NCI-H2107 treated with DMSO at 0.1 percent for 48 hours (cell line): ENCODE data around the gene TNS3.
"Not testable (repeated sequence)": the region's sequence is repeated elsewhere in the genome, so short reads cannot be mapped to it uniquely, and the experiment has no call there.

Experiments used
- DNase-seq: peaks from one replicate; lab custom pipeline; 2025; ENCODE audit not compliant: unreplicated experiment; lab: John Stamatoyannopoulos, UW

TNS3 gene

DNA sequence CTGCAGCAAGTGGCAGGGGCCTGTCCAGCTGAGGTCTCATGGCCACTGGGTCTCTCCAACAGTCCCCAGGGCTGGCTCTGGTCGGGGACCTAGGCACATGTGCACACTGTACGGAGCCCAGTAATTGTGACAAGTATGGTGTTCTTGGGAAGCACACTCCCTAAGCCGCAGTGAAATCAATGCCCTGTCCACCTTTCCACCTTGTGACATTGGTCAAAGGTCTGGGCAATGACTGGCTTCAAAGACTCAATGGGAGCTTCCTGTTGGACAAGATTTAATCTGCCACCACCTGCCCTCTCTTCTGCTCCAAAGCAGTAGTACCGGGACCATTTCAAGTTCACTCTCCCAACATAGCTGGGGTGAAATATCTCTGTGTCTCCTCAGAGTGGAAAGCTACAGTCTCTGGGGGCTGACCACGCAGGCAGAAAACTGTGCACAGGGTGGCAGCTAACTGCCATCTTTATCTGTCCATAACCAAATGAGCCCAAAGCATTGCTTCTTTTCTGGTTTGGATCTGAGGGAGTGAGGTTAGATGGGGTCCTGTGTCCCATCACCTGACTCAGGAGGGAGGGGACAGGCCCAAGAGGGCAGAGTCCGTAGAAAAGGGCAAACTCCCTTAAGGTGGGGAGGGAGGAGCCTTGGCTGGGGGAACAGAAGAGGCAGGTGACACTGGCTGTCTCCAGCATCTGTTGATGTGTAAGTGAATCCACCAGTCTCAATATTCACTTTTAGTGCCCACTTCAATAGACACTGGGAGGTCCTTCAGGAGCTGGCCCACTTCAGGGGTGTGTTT is 307.7 kb downstream of the TNS3 start:
- no peak for DNase-seq

GRCh38 chr7:47273088-47273487 is 308.8 kb downstream of the TNS3 start:
- no peak for DNase-seq

DNA sequence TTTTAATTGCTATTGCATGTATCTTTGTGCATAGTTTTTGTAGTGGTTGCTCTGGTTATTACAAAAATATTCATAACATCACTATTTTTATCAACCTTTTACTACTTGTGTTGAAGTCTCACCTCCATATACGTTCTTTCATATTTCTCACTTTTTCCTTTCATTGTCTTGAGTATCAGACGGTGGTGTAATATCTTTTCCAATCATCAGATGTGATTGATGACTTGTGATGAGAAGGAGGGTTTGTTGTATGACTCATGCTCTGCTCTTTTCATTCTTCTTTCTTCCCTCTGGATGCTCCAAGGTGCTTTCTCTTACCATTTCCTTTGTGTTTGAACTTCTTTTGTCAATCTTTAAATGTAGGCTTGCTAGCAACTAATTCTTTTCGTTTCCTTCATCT is 310.2 kb downstream of the TNS3 start:
- no peak for DNase-seq

DNA sequence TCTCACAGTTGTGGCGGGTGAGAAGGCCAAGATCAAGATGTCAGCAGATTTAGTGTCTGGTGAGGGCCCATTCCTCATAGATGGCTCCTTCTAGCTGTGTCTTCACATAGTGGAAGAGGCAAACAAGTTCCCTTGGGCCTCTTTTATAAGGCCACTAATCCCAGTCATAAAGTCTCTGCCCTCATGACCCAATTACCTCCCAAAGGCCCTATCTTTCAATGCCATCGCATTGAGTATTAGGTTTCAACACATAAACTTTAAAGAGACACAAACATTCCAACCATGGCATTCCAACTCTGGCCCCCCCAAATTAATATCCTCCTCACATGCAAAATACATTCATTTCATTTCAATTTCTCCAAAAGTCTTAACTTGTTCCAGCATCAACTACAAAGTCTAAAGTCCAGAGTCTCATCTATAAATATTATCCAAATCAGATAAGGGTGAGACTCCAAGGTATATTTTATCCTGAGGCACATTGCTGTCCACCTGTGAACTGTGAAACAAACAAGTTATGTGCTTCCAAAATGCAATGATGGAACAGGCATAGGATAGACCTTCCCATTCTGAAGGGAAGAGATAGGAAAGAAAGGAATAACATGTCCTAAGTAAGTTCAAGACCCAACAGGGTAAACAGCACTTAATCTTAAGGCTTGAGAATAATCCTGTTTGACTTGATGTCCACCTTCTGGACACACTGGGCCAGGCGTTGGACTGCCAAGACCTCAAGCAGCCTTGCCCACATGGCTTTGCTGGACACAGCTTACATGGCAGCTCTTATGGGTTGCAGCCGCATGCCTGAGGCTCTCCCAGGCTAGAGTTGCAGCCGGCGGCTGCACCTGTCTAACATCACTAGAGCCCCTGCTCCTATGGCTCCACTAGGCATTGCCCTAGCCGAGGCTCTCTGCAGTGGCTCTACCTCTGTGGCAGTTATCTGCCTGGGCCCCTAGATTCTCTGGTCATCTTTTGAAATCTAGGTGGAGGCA is 312.8 kb downstream of the TNS3 start:
- DNase-seq, result no peak

DNA sequence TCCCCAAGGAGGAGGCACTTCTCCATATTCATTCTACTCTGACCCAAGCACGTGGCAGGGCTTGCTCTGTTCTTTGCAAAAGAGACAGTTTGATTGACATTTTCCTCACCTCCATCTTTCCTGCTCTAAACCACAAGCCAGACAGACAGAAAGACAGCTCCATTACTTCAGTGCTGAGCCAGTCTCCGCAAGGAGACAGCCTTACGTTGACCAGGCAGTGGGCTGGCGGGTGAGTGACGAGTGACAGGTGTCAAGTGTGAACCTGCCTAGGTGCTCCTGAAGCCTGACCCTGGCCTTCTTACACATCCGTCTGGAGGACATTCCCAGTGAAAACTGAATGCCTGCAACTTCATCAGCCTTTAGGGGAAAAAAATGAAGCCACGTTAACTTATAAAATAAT is 314.6 kb downstream of the TNS3 start:
- DNase-seq, result no peak

- DNase-seq, result no peak
These were observed 315.1 kb downstream of the TNS3 start for GRCh38 chr7:47266799-47267198.

DNA sequence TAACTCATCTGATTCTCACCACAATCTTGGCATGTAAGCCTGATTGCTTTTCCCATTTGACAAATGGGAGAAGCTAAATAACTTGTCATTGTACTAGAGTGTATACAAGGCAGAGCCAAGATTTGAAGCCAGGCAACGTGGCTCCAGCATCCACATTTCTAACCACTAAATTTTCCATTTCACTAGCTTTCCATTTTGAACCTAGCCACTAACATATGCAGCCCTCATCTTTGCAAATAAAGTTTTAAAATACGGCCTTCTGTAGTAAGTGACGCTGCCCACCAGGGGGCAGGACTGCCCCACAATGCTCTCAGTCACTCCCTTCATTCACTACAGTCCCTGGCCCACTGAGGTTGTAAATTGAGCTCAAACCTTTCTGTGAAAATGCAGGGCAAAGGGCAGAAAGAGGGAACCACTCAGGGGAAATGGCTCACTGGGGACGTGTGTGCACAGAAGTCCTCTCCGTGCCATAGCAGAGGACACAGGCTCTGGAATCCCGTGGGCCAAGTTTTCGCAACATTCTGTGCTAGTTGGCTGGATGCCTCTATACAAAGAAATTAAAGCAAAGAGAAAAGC is 315.7 kb downstream of the TNS3 start:
- DNase-seq, result peak; percentile 80

DNA sequence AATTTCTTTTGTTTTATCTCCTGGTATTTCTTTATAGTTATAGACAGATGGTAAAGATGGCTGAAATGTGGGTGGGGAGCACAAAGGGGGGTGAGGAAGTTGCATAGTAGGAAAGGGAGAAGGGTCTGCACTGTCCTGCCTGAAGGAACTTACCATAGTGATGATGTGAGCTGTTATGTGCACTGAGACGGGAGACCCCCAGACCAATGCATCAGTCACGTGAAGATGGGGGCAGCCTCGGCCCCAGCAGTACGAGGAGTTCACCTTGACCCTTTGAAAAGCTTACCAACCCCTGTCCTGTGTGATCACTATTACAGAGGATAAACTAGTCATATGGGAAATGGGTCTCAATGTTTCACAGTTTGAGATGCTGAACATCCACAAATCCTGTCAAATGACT is 316.3 kb downstream of the TNS3 start:
- DNase-seq, result no peak

DNA sequence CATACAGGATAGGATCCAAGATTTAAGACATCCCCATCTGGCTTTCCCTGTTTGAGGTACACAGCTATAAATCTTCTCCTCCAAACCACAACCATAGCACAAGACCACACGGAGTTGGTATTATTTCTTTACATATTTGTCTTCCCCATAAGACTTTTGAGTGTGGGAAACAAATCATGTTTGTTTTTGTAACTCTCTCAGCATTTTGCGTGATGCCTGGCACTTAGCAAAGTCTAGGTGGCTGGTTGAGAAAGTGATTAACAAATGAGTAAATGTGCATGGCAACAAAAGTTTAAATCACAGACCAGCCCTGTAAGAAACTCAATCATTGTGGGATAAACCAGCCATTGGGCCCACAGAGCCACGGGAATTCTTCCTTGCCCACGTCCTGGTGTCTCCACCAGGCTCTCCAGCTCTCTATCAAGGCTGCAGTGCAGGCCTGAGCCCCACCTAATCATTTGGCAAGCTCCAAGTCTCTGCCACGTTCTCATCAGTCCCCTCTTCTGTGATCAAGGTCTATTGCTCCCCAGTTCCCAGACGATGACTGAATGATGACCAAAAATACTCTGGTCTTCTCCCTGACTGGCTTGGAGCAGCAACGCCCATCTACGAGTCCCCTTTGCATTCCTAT is 317.8 kb downstream of the TNS3 start:
- no peak for DNase-seq

DNA sequence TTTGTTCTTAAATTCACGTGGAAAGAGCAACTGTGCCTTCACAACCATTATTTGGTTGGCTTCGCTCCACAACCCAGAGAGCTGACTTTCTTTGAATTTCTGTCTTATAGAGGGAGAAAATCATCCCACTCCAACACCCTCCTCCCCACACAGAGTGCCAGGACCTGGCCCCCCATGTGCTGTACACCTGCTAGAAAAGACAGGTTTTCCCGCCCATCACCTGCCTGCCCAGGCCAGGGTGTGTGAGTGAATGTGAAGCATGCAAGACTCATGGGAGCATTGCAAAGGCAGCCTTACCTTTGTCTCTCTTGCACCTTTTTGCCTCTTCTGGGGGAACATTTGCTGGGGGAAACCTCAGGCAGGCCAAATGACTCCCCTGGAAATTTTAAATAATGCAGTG is 319.0 kb downstream of the TNS3 start:
- DNase-seq, result no peak

GRCh38 chr7:47262160-47262559 is 319.8 kb downstream of the TNS3 start:
- DNase-seq, result not testable (repeated sequence)

- DNase-seq, result no peak
These were observed 321.6 kb downstream of the TNS3 start for GRCh38 chr7:47260270-47260669.

GRCh38 chr7:47259682-47260081 is 322.2 kb downstream of the TNS3 start:
- no peak for DNase-seq

DNA sequence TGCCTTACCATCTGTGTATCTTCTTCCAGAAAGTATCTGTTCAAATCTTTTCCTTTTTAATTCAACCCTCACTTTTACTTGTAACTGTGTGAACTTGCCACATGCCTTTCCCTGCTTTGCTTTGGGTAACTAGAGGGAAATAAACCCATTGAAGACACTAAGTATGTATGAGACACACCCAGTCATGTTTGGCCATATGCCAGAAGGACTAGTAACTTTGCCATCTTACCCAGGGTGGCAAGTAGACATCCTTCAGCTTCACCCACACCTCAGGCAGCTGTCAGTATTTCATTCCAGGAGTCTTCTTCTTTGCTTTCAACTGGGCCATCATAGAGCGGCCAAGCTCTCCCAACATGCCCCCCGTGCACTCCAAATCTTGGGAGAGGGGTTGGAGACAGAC is 323.1 kb downstream of the TNS3 start:
- no peak for DNase-seq

DNA sequence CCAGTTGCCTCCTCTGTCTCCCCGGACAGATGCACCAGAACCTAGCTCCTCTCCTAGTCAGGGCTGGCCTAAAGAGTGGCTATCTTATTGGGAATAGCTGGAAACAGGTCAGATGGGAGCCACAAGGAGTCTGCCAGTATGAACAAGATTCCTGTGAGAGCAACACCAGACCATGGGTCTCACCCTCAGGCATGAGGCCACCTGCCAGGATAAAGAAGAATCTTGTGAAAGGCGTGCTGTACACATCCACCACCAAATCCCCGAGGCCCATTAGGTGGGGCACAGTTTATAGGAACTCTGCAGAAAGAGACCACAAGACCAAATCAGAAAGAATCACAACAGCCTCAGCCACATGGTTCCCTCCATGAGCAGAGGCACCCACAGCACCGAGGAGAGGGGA is 325.9 kb downstream of the TNS3 start:
- no peak for DNase-seq

DNA sequence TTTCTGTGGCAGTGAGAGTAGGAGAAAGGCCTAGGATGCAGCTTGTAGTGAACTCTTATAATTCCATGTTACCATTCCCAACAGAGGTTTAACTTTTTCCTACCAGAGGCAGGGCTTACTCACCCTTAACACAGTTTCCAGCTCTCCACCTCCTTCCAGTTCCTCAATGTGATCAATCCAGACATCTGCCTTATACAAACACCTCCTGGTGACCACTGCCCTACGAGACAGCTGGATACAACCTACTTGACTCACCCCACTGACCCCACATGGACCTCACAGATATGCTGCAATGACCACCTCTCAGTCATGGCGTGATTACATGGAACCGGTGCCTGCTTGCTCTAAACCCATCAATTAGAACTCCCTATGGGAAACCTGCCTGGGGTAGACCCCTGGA is 326.5 kb downstream of the TNS3 start:
- DNase-seq, result no peak

GRCh38 chr7:47255007-47255406 is 326.9 kb downstream of the TNS3 start:
- no peak for DNase-seq

GRCh38 chr7:47254081-47254977 is 327.6 kb downstream of the TNS3 start:
- DNase-seq, result no peak

DNA sequence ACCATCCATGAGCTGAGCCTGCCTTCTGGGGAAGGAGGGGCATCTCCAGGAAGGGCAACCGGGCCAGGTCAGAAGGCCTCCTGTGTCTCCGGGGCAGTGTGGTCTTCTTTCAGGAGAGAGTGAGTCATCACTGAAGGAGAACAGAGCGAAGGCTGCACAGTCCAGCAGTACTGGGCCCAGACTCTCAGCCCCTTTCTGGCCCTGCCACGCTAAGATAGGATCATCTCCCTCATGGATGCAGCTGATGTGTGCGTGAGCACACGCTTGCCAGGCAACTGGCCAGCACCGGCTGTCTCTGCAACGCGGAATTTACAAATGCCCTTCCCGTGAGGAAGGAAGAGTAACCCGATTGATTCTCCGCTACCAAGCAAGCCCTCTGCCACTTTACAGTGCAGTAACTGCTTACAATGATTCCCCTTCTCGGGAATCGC is 328.2 kb downstream of the TNS3 start:
- DNase-seq, result no peak

DNA sequence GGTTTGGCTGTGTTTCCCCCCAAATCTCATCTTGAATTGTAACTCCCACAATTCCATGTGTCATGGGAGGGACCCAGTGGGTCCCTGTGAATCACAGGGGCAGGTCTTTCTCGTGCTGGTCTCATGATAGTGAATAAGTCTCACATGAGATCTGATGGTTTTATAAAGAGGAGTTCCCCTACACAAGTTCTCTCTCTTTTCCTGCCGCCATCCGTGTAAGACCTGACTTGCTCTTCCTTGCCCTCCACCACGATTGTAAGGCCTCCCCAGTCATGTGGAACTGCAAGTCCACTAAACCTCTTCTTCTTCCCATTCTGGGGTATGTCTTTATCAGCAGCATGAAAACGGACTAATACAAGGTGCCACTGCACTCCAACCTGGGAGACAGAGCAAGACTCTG is 329.2 kb downstream of the TNS3 start:
- no peak for DNase-seq
